SK-N-SH (cell line): ENCODE data around the gene DYNLT1. TPM values are rescaled to one million over a fixed set of nuclear protein-coding genes. Genes with fewer than 3 reads are reported as not detected.

Experiments used
- CTCF ChIA-PET: fragments of 300-600, 350-600 bp; formaldehyde crosslinking; extraction: SDS; loops from one replicate; lab custom pipeline; 2021; lab: Yijun Ruan, JAX
- POLR2A ChIA-PET: fragments of 350-600 bp; sonication (Branson Sonifier 250); formaldehyde crosslinking; extraction: SDS; loops from one replicate; lab custom pipeline; 2020; ENCODE audit warnings: antibody characterized with exemption, inconsistent platforms; lab: Yijun Ruan, JAX
- DNase-seq: peaks from one replicate; pipeline ENCODE4 v3.0.0; 2012
- H2AFZ ChIP-seq: fragments of 200-600 bp; sonication (generic); 2 replicates; pipeline ENCODE4 v1.8.1; 2016; ENCODE audit warnings: antibody characterized with exemption, mild to moderate bottlenecking, low read depth
- H3F3A ChIP-seq: fragments of 200-600 bp; sonication (generic); replicated peaks from 2 replicates; pipeline ENCODE3; 2016; ENCODE audit warnings: antibody characterized with exemption, mild to moderate bottlenecking; ENCODE audit not compliant: insufficient read depth
- H3K27ac ChIP-seq, 2 experiments: fragments of 200-500 bp in 1 of 2; fragments of 200-600 bp in 1 of 2; sonication (Bioruptor generic) in 1 of 2; sonication (generic), shearing (Covaris generic) in 1 of 2; 2 replicates each; pipeline versions ENCODE4 v1.5.1 to v1.6.1; 2014 to 2016; ENCODE audit warnings: low read depth in 2 of 2, inconsistent platforms in 1 of 2, low read length in 1 of 2, mild to moderate bottlenecking in 1 of 2, mixed read lengths in 1 of 2
- H3K27me3 ChIP-seq: fragments of 200-600 bp; sonication (generic), shearing (Covaris generic); 2 replicates; pipeline ENCODE4 v1.6.1; 2016; ENCODE audit warnings: mixed run types; ENCODE audit not compliant: insufficient read depth
- H3K36me3 ChIP-seq, 2 experiments: fragments of 200-500 bp in 1 of 2; fragments of 200-600 bp in 1 of 2; sonication (Bioruptor generic) in 1 of 2; sonication (generic) in 1 of 2; replicated peaks in 1 of 2; 2 replicates each; pipeline versions ENCODE3 to v1.5.1; 2014 to 2016; ENCODE audit warnings: low read length in 1 of 2, mild to moderate bottlenecking in 1 of 2; ENCODE audit not compliant: insufficient read depth in 2 of 2, control insufficient read depth in 1 of 2
- H3K4me1 ChIP-seq, 2 experiments: fragments of 200-500 bp in 1 of 2; fragments of 200-600 bp in 1 of 2; sonication (Bioruptor generic) in 1 of 2; sonication (generic), shearing (Covaris generic) in 1 of 2; 2 replicates each; pipeline versions ENCODE4 v1.5.1 to v1.6.1; 2014 to 2016; ENCODE audit warnings: low read depth in 1 of 2, low read length in 1 of 2, mixed run types in 1 of 2; ENCODE audit not compliant: insufficient read depth in 2 of 2, control insufficient read depth in 1 of 2
- H3K4me2 ChIP-seq: fragments of 200-600 bp; sonication (generic), shearing (Covaris generic); 2 replicates; pipeline ENCODE4 v1.6.1; 2017; ENCODE audit warnings: mixed run types
- H3K4me3 ChIP-seq, 2 experiments: fragments of 200-500 bp in 1 of 2; fragments of 200-600 bp in 1 of 2; sonication (Bioruptor generic) in 1 of 2; sonication (generic), shearing (Covaris generic) in 1 of 2; 2 replicates each; pipeline versions ENCODE4 v1.5.1 to v1.8.1; 2014 to 2016; ENCODE audit warnings: low read depth in 2 of 2, inconsistent platforms in 1 of 2, low read length in 1 of 2, mild to moderate bottlenecking in 1 of 2, mixed read lengths in 1 of 2, moderate library complexity in 1 of 2
- H3K79me2 ChIP-seq: fragments of 200-600 bp; sonication (generic); 2 replicates; pipeline ENCODE4 v1.8.1; 2017; ENCODE audit warnings: mild to moderate bottlenecking; ENCODE audit not compliant: insufficient read depth
- H3K9ac ChIP-seq: fragments of 200-600 bp; sonication (generic); 2 replicates; pipeline ENCODE4 v1.6.1; 2017; ENCODE audit warnings: mixed run types
- H3K9me2 ChIP-seq: fragments of 200-600 bp; sonication (generic); 2 replicates; pipeline ENCODE4 v1.6.1; 2017; ENCODE audit warnings: mixed run types
- H3K9me3 ChIP-seq: fragments of 200-600 bp; sonication (generic); 2 replicates; pipeline ENCODE4 v1.6.1; 2017; ENCODE audit warnings: mixed run types, mild to moderate bottlenecking, moderate library complexity
- H4K20me1 ChIP-seq: fragments of 200-600 bp; sonication (generic); 2 replicates; pipeline ENCODE4 v1.6.1; 2017; ENCODE audit warnings: mild to moderate bottlenecking, mixed run types; ENCODE audit not compliant: insufficient read depth
- ELF1 ChIP-seq: IDR thresholded peaks from 2 replicates; pipeline ENCODE4 v1.4.0; 2012
- EP300 ChIP-seq, 2 experiments: IDR thresholded peaks; 2 replicates each; pipeline versions ENCODE4 v1.4.0 to v1.6.1; 2012; ENCODE audit warnings: borderline replicate concordance in 1 of 2, low read depth in 1 of 2, low read length in 1 of 2
- JUND ChIP-seq: IDR thresholded peaks from 2 replicates; pipeline ENCODE4 v1.4.0; 2012
- NRF1 ChIP-seq: IDR thresholded peaks from 2 replicates; pipeline ENCODE4 v1.6.1; 2012; ENCODE audit warnings: low read depth, mild to moderate bottlenecking, low read length
- PBX3 ChIP-seq: IDR thresholded peaks from 2 replicates; pipeline ENCODE4; 2012
- RAD21 ChIP-seq: IDR thresholded peaks from 2 replicates; pipeline ENCODE4 v1.6.1; 2012; ENCODE audit warnings: mild to moderate bottlenecking, low read length
- RCOR1 ChIP-seq: fragments of 150-350 bp; IDR thresholded peaks from 2 replicates; pipeline ENCODE4 v1.6.1; 2017; ENCODE audit warnings: antibody characterized with exemption, low read length
- REST ChIP-seq: IDR thresholded peaks from 2 replicates; pipeline ENCODE4 v1.6.1; 2012; ENCODE audit warnings: mild to moderate bottlenecking, low read depth, low read length, moderate library complexity
- RFX5 ChIP-seq: IDR thresholded peaks from 2 replicates; pipeline ENCODE4 v1.6.1; 2012; ENCODE audit warnings: mild to moderate bottlenecking, improper control_type of control experiment, low read length
- SMC3 ChIP-seq: IDR thresholded peaks from 2 replicates; pipeline ENCODE4 v1.6.1; 2012; ENCODE audit warnings: low read depth, low read length, improper control_type of control experiment
- USF2 ChIP-seq: fragments of 150-350 bp; IDR thresholded peaks from 2 replicates; pipeline ENCODE4 v1.6.1; 2017; ENCODE audit warnings: antibody characterized with exemption, low read length, low read depth, borderline replicate concordance
- WGBS: methylation state at CpG from one replicate; pipeline ENCODE4 v1.1.6; 2017; ENCODE audit warnings: low lambda C conversion rate; 5-methylcytosine and 5-hydroxymethylcytosine counted together
- polyA plus RNA-seq, 3 experiments: library from polyadenylated mRNA; depleted of rRNA; stranded (reverse); fragments of >200 nt; gene quantifications; 2 replicates each; pipeline ENCODE4 v1.2.3, GENCODE V29; 2012
- TF ChIP-seq, protein P1 (sequence below): IDR thresholded peaks from 2 replicates; pipeline ENCODE4 v1.4.0; 2012; ENCODE audit warnings: low read depth, borderline replicate concordance
- TF ChIP-seq, protein P2 (sequence below): fragments of 150-350 bp; IDR thresholded peaks from 2 replicates; pipeline ENCODE4 v1.6.1; 2016; ENCODE audit warnings: mild to moderate bottlenecking, low read depth, low read length

Gene DYNLT1
- polyA plus RNA-seq, 1 of the 3 experiments (the other 2 are of a cell fraction), result 306 TPM

DNA sequence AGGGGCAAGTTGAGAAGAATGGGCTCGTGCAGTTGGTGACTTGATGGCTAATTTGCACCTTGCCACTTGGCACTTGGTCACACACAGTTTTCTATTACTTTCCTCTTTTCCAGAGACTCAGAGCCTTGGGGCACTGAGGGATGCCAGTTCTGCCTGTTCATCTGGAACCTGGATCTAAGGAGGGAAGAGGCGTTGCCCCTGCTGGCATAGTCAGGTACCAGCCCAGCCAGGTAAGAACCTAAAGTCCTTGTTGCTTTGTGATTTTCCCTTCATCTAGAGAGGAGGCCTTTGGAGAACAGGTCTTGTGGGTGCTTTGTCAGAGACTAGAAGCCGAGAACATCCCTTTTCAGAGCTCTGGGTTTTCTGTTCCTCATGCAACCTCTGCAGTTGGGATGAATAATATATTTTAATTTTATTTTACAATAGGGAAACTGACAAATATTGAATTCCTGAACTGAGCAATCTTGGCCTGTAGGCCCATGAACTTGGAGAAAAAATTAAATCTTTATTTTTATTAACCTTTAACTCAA, 16.7 kb upstream of the DYNLT1 start:
- Histone ChIP-seq H3K4me1 (0 out of 4 replicates have a peak, but pooled peaks cover 0 to 3% of the 10 kb centered on the region in 2 experiments), H3K9ac (no peak overlapping the region), H3K9me2 (no peaks in the 10 kb centered on the region)

GRCh38 chr6:158660333-158660754, 15.8 kb upstream of the DYNLT1 start:
- Histone ChIP-seq H3K9me3 (no peaks in the 10 kb centered on the region), H2AFZ (no peak overlapping the region), H3K79me2 (no peaks in the 10 kb centered on the region), H3F3A (peaks cover 19% of the 10 kb centered on the region), H3K27me3 (no peaks in the 10 kb centered on the region), H3K4me3 (no peak overlapping the region), H3K36me3 (no peaks in the 10 kb centered on the region), H4K20me1 (no peaks in the 10 kb centered on the region), H3K9me2 (no peaks in the 10 kb centered on the region), H3K4me2 (no peak overlapping the region), H3K27ac (no peak overlapping the region), H3K4me1 (peaks cover 5 to 9% of the 10 kb centered on the region in 2 experiments; a peak in 2 of 4 replicates), H3K9ac (no peak overlapping the region)
- CTCF ChIA-PET, result interaction anchor here (0.7 to 2.7 kb wide), 13 partner anchors 9 to 446 kb away, joined by 3 to 20 read pairs (median 5); partner anchors contain the start of genes DYNLT1 and SYTL3
- WGBS, result 64% methylated on average over 10 of the region's 10 CpGs
- POLR2A ChIA-PET, result no interaction called here
- DNase-seq, result peak; percentile 55
- no peak for TF ChIP-seq RCOR1
- TF ChIP-seq RAD21, result peak; percentile 50
- no peak for TF ChIP-seq ELF1
- TF ChIP-seq, protein P1, sequence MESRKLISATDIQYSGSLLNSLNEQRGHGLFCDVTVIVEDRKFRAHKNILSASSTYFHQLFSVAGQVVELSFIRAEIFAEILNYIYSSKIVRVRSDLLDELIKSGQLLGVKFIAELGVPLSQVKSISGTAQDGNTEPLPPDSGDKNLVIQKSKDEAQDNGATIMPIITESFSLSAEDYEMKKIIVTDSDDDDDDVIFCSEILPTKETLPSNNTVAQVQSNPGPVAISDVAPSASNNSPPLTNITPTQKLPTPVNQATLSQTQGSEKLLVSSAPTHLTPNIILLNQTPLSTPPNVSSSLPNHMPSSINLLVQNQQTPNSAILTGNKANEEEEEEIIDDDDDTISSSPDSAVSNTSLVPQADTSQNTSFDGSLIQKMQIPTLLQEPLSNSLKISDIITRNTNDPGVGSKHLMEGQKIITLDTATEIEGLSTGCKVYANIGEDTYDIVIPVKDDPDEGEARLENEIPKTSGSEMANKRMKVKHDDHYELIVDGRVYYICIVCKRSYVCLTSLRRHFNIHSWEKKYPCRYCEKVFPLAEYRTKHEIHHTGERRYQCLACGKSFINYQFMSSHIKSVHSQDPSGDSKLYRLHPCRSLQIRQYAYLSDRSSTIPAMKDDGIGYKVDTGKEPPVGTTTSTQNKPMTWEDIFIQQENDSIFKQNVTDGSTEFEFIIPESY, result no peak
- TF ChIP-seq REST, result no peak
- TF ChIP-seq NRF1, result no peak
- TF ChIP-seq EP300 (IDR thresholded peaks at IDR 0.05; ENCODE audit: borderline replicate concordance in 1 of 2, low read depth in 1 of 2, low read length in 1 of 2), result no peak
- TF ChIP-seq SMC3, result peak; percentile 31; the same call in 1 of the 2 replicates
- TF ChIP-seq JUND, result no peak

More for the DNA sequence above, 16.7 kb upstream of the DYNLT1 start:
- H3K4me2 ChIP-seq, result no peak overlapping the region
- peaks cover 13% of the 10 kb centered on the region for H3F3A ChIP-seq
- no peaks in the 10 kb centered on the region for H3K27me3 ChIP-seq
- 87% methylated on average over 3 of the region's 3 CpGs for WGBS
- ChIA-PET CTCF (interaction anchor here (0.8 to 2.4 kb wide), 9 partner anchors 11 to 447 kb away, joined by 3 to 11 read pairs (median 5); partner anchors contain the start of genes DYNLT1 and SYTL3), POLR2A (no interaction called here)
- no peaks in the 10 kb centered on the region for H3K9me3 ChIP-seq
- H3K79me2 ChIP-seq, result no peaks in the 10 kb centered on the region
- no peak overlapping the region for H3K4me3 ChIP-seq
- TF ChIP-seq PBX3, result no peak
- TF ChIP-seq, protein P2, sequence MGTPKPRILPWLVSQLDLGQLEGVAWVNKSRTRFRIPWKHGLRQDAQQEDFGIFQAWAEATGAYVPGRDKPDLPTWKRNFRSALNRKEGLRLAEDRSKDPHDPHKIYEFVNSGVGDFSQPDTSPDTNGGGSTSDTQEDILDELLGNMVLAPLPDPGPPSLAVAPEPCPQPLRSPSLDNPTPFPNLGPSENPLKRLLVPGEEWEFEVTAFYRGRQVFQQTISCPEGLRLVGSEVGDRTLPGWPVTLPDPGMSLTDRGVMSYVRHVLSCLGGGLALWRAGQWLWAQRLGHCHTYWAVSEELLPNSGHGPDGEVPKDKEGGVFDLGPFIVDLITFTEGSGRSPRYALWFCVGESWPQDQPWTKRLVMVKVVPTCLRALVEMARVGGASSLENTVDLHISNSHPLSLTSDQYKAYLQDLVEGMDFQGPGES, result no peak
- no peak for TF ChIP-seq RFX5
- TF ChIP-seq USF2, result no peak
- no peak overlapping the region for H2AFZ ChIP-seq
- no peak for DNase-seq
- H3K27ac ChIP-seq, result no peak overlapping the region
- no peaks in the 10 kb centered on the region for H3K36me3 ChIP-seq
- H4K20me1 ChIP-seq, result no peaks in the 10 kb centered on the region
